NCI-H446 treated with DMSO at 0.1 percent for 48 hours (cell line): Measurements from ENCODE around the gene CPT1A.
"Not testable (repeated sequence)": the region's sequence is repeated elsewhere in the genome, so short reads cannot be mapped to it uniquely, and the experiment has no call there.

Experiments used
- DNase-seq: peaks from one replicate; lab custom pipeline; 2025; lab: John Stamatoyannopoulos, UW

CPT1A gene

DNA sequence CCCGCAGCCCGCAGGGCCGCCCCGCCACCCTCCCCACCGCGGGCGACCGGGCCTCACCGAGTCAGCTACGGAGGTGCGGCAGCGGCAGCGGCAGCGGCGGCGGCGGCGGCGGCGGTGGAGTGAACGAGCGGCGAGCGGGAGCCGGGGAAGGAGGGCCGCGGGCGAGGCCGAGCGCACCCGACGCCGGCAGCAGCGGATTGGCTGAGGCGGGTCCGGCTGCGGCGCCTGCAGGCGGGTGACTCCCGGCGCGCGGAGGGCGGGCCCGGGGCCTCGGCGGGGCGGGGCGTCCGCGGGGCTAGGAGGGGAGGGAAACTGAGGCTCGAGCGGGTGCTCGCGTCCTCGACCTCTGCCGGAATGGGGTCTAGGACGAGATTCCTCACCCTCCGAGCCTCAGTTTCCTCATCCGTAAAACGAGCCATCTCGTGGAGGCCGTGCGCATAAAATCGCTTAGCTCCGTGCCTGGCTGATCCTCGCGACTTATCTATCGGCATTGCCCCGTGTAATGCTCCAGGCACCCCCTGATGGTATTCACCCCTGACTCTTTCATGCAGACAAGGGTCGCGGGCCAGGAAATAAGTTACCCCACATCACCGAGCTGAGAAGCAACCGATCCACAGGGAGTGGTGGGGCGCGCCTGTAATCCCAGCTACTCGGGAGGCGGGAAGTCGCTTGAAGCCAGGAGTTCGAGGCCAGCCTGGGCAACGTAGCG lies at the start of gene CPT1A:
TSS of gene CPT1A (minus strand) at position 199 of the 709 bp plus-strand sequence. CDS start 26,442 bp downstream, outside the sequence.
- no peak for DNase-seq

- DNase-seq = no peak
Measured at GRCh38 chr11:68890490-68891231, 48.9 kb upstream of the CPT1A start.

GRCh38 chr11:68889948-68890446 lies 48.3 kb upstream of the CPT1A start:
- DNase-seq = no peak

GRCh38 chr11:68884827-68885226 lies 43.1 kb upstream of the CPT1A start:
- not testable (repeated sequence) for DNase-seq

DNA sequence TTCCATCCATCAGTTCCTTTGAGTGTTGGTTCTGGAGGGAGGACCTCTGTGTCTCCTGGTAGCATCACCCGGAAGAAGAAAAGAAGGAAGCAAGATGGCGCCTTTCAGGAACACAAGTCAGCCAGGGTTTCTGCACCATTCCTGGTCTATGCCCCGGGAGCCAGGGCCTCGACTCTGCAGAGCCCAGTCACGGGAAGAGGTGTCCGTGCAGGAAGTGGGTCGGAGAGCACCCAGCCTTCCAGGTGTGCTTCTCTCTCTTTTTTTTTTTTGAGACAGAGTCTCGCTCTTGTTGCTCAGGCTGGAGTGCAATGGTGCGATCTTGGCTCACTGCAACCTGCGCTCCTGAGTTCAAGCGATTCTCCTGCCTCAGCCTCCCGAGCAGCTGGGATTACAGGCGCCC lies 40.7 kb upstream of the CPT1A start:
- no peak for DNase-seq

GRCh38 chr11:68881320-68881719 lies 39.6 kb upstream of the CPT1A start:
- no peak for DNase-seq

GRCh38 chr11:68880851-68881250 lies 39.1 kb upstream of the CPT1A start:
- no peak for DNase-seq

DNA sequence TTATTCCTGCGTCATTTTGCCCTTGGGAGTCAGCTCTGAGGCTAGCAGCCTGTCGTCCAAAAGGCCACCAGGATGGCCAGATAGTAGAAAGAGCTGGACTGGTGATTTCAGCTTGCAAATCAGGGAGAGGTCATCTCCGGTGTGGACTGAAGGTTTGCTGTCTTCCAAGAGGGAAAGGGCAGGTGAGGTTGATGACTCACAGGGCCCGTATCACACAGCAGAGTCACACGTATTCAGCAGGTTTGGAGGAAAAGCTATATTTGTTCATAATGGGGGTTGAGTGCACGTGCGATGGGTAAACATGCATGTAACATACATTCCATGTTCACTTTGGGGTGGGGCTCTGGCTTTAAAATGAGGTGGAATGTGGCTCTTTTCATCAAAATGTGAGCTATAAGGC lies 36.3 kb upstream of the CPT1A start:
- no peak for DNase-seq

GRCh38 chr11:68872216-68873003 lies 30.7 kb upstream of the CPT1A start:
- no peak for DNase-seq

- DNase-seq = no peak
Measured at GRCh38 chr11:68870470-68870869, 28.8 kb upstream of the CPT1A start.

DNA sequence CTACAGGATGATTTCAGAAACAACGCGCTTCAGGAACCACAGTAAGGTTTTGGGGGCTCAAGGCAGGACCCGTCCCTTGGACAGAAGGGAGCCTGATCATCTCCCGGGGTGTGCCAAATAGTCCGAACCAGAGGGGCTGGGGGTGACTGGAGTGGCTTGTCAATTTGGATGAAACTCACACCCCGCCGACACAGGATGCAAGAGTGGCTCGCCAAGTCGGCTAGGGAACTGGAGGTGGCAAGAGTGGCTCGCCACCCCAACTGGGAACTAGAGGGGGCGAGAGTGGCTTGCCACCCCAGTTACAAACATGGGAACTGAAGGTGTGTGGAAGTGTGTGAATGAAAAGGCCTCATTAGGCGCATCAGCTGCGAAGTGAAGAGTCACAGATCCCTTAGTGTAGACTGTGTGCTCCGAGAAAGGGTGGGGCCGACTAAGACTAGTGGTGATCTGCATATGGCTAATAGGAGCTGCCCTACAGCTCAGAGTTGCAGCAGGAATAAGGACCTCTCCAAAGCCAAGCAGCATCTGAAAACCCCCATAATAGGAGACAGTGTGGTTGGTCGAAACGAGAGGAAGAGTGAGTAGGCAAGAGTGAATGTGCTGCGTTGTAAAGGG lies 26.6 kb upstream of the CPT1A start:
- DNase-seq = no peak

DNA sequence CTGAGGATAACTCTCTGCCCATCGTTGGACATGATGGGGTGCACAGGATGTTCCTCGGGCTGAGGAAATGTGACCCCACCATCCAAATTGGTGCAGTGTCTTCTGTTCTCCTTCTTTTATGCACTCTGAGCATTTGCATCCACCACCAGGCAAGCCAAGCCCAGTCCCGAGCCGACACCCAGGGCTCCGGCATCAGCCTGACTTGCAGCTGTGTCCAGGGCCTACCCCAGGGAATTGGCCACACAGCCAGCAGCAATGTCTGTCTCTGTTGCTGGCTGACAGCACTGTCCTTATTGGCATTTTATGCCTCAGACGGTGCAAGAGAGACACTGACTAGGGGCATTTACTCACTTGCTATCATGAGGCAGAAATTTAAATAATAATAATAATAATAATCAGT lies 25.4 kb upstream of the CPT1A start:
- DNase-seq = no peak

DNA sequence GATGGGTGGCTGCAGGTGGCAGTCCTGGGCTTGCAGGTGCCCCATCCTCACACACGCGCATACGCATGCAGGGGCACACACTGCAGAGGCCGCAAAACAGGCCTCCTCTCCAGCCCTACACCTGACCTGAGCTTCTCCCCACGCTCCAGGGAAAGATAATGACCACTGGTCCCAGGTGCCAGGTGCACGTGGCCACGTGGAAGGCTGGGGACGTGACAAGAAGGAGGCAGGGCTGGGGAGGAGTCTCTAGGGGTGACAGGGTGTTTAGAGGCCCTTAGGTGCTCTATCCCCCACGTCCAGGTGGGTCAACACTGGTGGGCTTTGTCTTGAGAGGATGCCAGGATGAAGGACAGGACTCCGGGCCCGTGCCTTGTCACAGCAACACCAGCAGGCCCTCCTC lies 23.5 kb upstream of the CPT1A start:
- no peak for DNase-seq

GRCh38 chr11:68863553-68864265 lies 22.0 kb upstream of the CPT1A start:
- no peak for DNase-seq

DNA sequence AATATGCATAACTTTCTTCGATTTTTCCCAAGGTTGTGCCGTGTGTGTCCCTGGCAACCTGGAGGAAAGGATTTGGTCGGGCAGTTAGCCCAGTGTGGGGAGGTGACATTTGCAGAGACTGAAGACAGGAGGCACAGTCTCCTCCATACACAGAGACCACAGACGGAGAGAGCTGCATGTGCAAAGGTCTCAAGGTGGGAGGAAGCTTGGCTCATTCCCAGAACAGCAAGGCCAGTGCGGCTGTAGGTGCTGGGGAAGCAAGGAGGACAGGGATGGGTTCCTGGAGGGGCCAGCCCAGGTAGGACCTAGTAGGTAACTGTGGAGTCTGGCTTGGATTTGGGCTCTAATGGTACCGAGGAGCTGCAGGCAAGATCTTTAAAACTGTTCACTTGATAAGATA lies 20.7 kb upstream of the CPT1A start:
- no peak for DNase-seq

GRCh38 chr11:68859123-68859522 lies 17.4 kb upstream of the CPT1A start:
- DNase-seq = no peak

- no peak for DNase-seq
Measured at GRCh38 chr11:68857037-68857586, 15.4 kb upstream of the CPT1A start.

DNA sequence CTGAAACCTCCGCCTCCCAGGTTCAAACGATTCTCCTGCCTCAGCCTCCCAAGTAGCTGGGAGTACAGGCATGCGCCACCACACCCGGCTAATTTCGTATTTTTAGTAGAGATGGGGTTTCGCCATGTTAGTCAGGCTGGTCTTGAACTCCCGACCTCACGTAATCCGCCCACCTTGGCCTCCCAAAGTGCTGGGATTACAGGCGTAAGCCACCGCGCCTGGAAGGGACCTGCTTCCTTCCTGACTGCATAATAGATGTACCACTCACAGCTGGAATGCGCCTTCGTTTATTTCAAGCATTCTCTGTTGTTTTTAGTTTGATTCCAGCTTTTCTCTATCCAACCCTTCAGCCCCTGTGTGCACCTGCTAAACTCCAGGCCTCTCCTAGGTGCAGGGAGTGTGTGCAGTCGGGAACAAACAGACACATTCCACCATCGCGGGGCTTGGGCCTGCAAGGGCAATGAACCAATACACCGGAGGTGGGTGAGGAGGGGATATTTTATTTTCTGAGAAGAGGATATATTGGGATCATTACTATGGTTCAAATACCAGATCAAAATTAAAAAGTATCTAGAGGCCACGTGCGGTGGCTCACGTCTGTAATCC lies 14.8 kb upstream of the CPT1A start:
- not testable (repeated sequence) for DNase-seq

GRCh38 chr11:68855205-68855981 lies 13.7 kb upstream of the CPT1A start:
- no peak for DNase-seq
